GM23338 (cell line): ENCODE measurements around the gene CTDP1. TPM values are rescaled to one million over a fixed set of nuclear protein-coding genes. Genes with fewer than 3 reads are reported as not detected.

Experiments used
- ATAC-seq: fragments of 200-7000 bp; cut with Tn5 transposase; 3 replicates; pipeline ENCODE4 v1.9.1; 2020
- DNase-seq: peaks from one replicate; pipeline ENCODE4 v3.0.0-alpha.2; 2015; ENCODE audit warnings: low spot score
- H2AFZ ChIP-seq: fragments of 200-600 bp; sonication (generic); 2 replicates; pipeline ENCODE4 v1.8.0; 2016; ENCODE audit warnings: antibody characterized with exemption, mild to moderate bottlenecking, moderate library complexity
- H3F3A ChIP-seq: fragments of 200-600 bp; sonication (generic); replicated peaks from 2 replicates; pipeline ENCODE4 v1.8.0; 2017; ENCODE audit warnings: antibody characterized with exemption, mixed run types, low read depth
- H3K27ac ChIP-seq: fragments of 200-600 bp; sonication (generic); 2 replicates; pipeline ENCODE4 v1.6.1; 2016; ENCODE audit warnings: low read depth
- H3K27me3 ChIP-seq: fragments of 200-600 bp; sonication (generic); 2 replicates; pipeline ENCODE4 v1.8.0; 2016; ENCODE audit warnings: mild to moderate bottlenecking, mixed run types, moderate library complexity; ENCODE audit not compliant: insufficient read depth
- H3K36me3 ChIP-seq: fragments of 200-600 bp; sonication (generic); 2 replicates; pipeline ENCODE4 v1.8.0; 2016; ENCODE audit warnings: mild to moderate bottlenecking; ENCODE audit not compliant: insufficient read depth
- H3K4me1 ChIP-seq: fragments of 200-600 bp; sonication (generic); 2 replicates; pipeline ENCODE4 v1.8.0; 2016; ENCODE audit warnings: mild to moderate bottlenecking, moderate library complexity; ENCODE audit not compliant: insufficient read depth
- H3K4me2 ChIP-seq: fragments of 200-600 bp; sonication (generic); 2 replicates; pipeline ENCODE4 v1.7.1; 2017; ENCODE audit warnings: mixed run types
- H3K4me3 ChIP-seq: fragments of 200-600 bp; sonication (generic); 2 replicates; pipeline ENCODE4 v1.6.1; 2016; ENCODE audit warnings: mixed run types
- H3K79me2 ChIP-seq: fragments of 200-600 bp; sonication (generic); replicated peaks from 2 replicates; pipeline ENCODE4 v1.8.0; 2017; ENCODE audit warnings: mild to moderate bottlenecking; ENCODE audit not compliant: insufficient read depth
- H3K9me2 ChIP-seq: fragments of 200-600 bp; sonication (generic); 2 replicates; pipeline ENCODE4 v1.8.0; 2017; ENCODE audit not compliant: insufficient read depth
- H4K20me1 ChIP-seq: fragments of 200-600 bp; sonication (generic); replicated peaks from 2 replicates; pipeline ENCODE4 v1.8.0; 2017; ENCODE audit warnings: mild to moderate bottlenecking; ENCODE audit not compliant: insufficient read depth
- H3K27ac Mint-ChIP-seq: 2 replicates; pipeline ENCODE4 v1.8.0; 2020; ENCODE audit warnings: inconsistent platforms, mild to moderate bottlenecking, moderate library complexity, mixed read lengths
- H3K27me3 Mint-ChIP-seq: 3 replicates; pipeline ENCODE4 v1.8.0; 2022; ENCODE audit warnings: low read depth, mild to moderate bottlenecking, moderate library complexity, mixed read lengths, inconsistent platforms; ENCODE audit not compliant: insufficient read depth, poor library complexity
- H3K36me3 Mint-ChIP-seq: 3 replicates; pipeline ENCODE4 v1.8.0; 2021; ENCODE audit warnings: low read depth, mild to moderate bottlenecking, inconsistent platforms, moderate library complexity, mixed read lengths
- H3K4me1 Mint-ChIP-seq: 3 replicates; pipeline ENCODE4 v1.8.0; 2020; ENCODE audit warnings: mild to moderate bottlenecking, inconsistent platforms, mixed read lengths
- H3K4me3 Mint-ChIP-seq: 3 replicates; pipeline ENCODE4 v1.8.0; 2021; ENCODE audit warnings: moderate library complexity, mild to moderate bottlenecking, inconsistent platforms, mixed read lengths
- H3K9me3 Mint-ChIP-seq: 3 replicates; pipeline ENCODE4 v1.8.0; 2020; ENCODE audit warnings: moderate library complexity, mild to moderate bottlenecking, inconsistent platforms, mixed read lengths
- CTCF ChIP-seq, 2 experiments: fragments of 200-600 bp in 1 of 2; sonication (generic) in 1 of 2; conservative IDR thresholded peaks; 2 replicates each; pipeline versions ENCODE4 v1.5.1 to v1.6.1; 2016 to 2017; ENCODE audit warnings: antibody characterized with exemption in 2 of 2, low read depth in 2 of 2, mild to moderate bottlenecking in 2 of 2, moderate library complexity in 1 of 2
- ETS1 ChIP-seq: IDR thresholded peaks from 2 replicates; pipeline ENCODE4 v1.6.1; 2016; ENCODE audit warnings: antibody characterized with exemption
- EZH2phosphoT487 ChIP-seq: fragments of 200-600 bp; sonication (generic); IDR thresholded peaks from one replicate; pipeline ENCODE4 v1.8.1; 2018; ENCODE audit warnings: antibody characterized with exemption; ENCODE audit not compliant: unreplicated experiment
- NANOG ChIP-seq: IDR thresholded peaks from 2 replicates; pipeline ENCODE4 v1.6.1; 2016; ENCODE audit warnings: antibody characterized with exemption, borderline replicate concordance
- POLR2AphosphoS5 ChIP-seq: IDR thresholded peaks from 2 replicates; pipeline ENCODE4 v1.6.1; 2016; ENCODE audit warnings: antibody characterized with exemption, low read depth
- REST ChIP-seq: IDR thresholded peaks from one replicate; pipeline ENCODE4 v1.6.1; 2018; ENCODE audit warnings: antibody characterized with exemption; ENCODE audit not compliant: unreplicated experiment
- STAT1 ChIP-seq: IDR thresholded peaks from one replicate; pipeline ENCODE4 v1.6.1; 2016; ENCODE audit warnings: antibody characterized with exemption; ENCODE audit not compliant: unreplicated experiment
- ZNF462 ChIP-seq: fragments of 250-450 bp; sonication (Bioruptor Pico); IDR thresholded peaks from 2 replicates; pipeline ENCODE4 v1.5.0; 2020; ENCODE audit warnings: mild to moderate bottlenecking, moderate library complexity
- polyA plus RNA-seq: library from polyadenylated mRNA; unstranded; fragments of >200 nt; fragmentation: Nextera tagmentation; extraction: Ambion mirVana; gene quantifications from 2 replicates; pipeline ENCODE4 v1.2.1, GENCODE V29; 2016
- total RNA-seq: library from RNA; depleted of rRNA; stranded (reverse); fragments of >200 nt; shearing (Covaris generic); gene quantifications from 2 replicates; pipeline ENCODE4 v1.2.3, GENCODE V29; 2014

CTDP1 gene
- total and polyA plus RNA-seq, 2 experiments from 2014 or later, result 9.4 to 51.6 TPM

- H3K27ac ChIP-seq, result no peak overlapping the region
- Mint-ChIP-seq H3K36me3 (peaks cover 43% of the 10 kb centered on the region), H3K4me1 (no peaks in the 10 kb centered on the region), H3K9me3 (no peaks in the 10 kb centered on the region; the same call in 2 of the 3 replicates), H3K27me3 (peaks cover 7% of the 10 kb centered on the region), H3K27ac (no peak overlapping the region), H3K4me3 (no peak overlapping the region)
- no peaks in the 10 kb centered on the region for H3K9me2 ChIP-seq
- no peaks in the 10 kb centered on the region for H3F3A ChIP-seq
- no peak for ATAC-seq
- DNase-seq, result no peak
- no peak overlapping the region for H2AFZ ChIP-seq
- H3K4me1 ChIP-seq, result no peaks in the 10 kb centered on the region
- H3K27me3 ChIP-seq, result no peaks in the 10 kb centered on the region
- no peak overlapping the region for H3K4me3 ChIP-seq
- H3K79me2 ChIP-seq, result no peaks in the 10 kb centered on the region
- H4K20me1 ChIP-seq, result peaks cover 9% of the 10 kb centered on the region
- no peaks in the 10 kb centered on the region for H3K36me3 ChIP-seq
- H3K4me2 ChIP-seq, result no peak overlapping the region
- TF ChIP-seq EZH2phosphoT487 (no peak), ETS1 (no peak), CTCF (conservative IDR thresholded peaks at IDR 0.05; ENCODE audit: low read depth in 2 of 2) (no peak), ZNF462 (CRISPR knock-in tag) (no peak), REST (no peak), STAT1 (no peak), NANOG (no peak), POLR2AphosphoS5 (no peak)
These were observed 61.7 kb downstream of the CTDP1 start for GRCh38 chr18:79741362-79741700.
